Transverse colon (tissue), 4 donors: ENCODE measurements around the gene KAT6B.

Source experiments
- CTCF ChIP-seq, 5 experiments: fragments of 200-600 bp in 3 of 5; fragments of 450-650 bp in 2 of 5; sonication (generic) in 3 of 5; IDR thresholded peaks; 1 replicate in 2 of 5; 2 replicates in 3 of 5; pipeline ENCODE4 v1.5.1; 2016 to 2017; ENCODE audit warnings: antibody characterized with exemption in 5 of 5, inconsistent platforms in 3 of 5, mild to moderate bottlenecking in 2 of 5, moderate library complexity in 1 of 5
- EP300 ChIP-seq: sonication (generic); formaldehyde crosslinking; IDR thresholded peaks from one replicate; pipeline ENCODE4 v1.6.1; 2017; ENCODE audit warnings: antibody characterized with exemption, low read depth
- POLR2A ChIP-seq: fragments of 450-650 bp; IDR thresholded peaks from one replicate; pipeline ENCODE4 v1.6.1; 2016; ENCODE audit warnings: antibody characterized with exemption, mild to moderate bottlenecking, moderate library complexity
- POLR2AphosphoS5 ChIP-seq, 3 donors: sonication (generic); formaldehyde crosslinking; IDR thresholded peaks; one replicate each; pipeline ENCODE4 v1.6.1; 2016; ENCODE audit warnings: antibody characterized with exemption in 3 of 3

GRCh38 chr10:75020168-75020567 lies 193.8 kb downstream of the KAT6B start:
- TF ChIP-seq POLR2A (no peak), CTCF (IDR thresholded peaks at IDR 0.05) (no peak), EP300 (no peak), POLR2AphosphoS5 (IDR thresholded peaks at IDR 0.05) (no peak)
